ENCODE measurements around the gene ZNF677.
"Not testable (repeated sequence)": the region's sequence is repeated elsewhere in the genome, so short reads cannot be mapped to it uniquely, and the experiment has no call there.

Gene ZNF677

DNA sequence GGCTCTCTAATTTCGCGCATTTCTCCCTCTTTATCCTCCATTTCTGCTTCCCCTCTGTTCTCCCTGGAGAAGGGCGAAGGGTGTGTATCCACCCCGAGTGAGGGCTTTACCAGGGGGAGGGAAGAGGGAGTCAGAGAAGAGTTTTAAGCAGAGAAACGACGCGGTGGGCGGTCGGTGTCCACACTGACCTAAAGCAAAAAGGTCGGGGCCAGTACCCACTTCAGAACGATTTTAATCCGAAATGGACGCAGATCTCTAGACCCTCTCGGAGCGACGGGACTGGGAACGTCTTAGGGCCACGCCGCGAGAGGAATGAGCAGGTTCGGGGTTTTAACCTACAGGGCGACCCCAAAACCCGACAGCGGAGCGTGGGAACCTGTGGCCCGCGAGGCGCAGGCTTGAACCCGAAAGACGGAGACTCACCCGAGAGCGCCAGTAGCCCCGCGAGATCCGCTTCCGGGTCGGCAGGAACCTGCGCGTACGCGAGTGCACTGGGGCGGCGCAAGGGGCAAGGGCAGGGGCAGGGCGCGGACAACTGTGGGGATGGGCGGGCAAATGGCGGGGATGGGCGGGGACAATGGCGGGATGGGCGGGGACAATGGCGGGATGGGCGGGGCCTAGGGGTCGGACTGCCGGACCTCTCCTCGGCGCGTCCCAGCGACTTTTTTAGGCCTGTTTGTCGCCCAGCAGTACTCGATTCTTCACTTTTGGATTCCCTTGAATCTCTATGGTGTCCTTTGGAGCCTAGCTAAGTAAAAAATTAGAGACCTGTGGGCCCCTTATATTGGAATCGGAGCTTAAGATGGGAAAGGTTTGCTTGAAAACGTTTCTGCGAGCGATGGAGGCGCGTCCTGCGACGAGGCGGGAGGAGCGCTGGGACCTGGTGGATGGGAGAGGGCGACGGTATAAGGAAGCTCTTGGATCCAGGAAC, at the start of gene ZNF677:
Gene ZNF677 (minus strand): TSS at position 463 of the 931 bp plus-strand sequence. CDS start 3,323 bp downstream, outside the sequence.
- DNase-seq, result peak; percentile 86

DNA sequence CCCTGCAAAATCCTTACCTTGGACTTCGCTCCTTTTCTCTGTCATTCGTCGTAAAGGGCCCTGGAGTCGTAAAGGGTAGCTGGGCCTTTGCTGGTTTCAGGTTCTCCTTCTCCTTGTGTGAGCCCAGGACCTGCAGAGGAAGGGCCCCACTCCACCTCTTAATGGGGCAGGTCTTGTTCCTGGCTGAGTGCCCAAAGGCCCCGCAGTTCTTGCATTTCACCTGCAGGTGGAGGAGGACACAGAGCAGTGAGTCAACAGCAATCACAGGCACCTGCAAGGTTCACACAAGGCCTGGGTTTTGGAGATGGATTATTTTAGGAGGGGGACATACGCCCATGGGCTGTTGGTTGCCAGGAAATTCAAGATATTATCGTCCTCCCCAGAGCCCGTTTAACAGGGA, 46.7 kb upstream of the ZNF677 start:
- peak; percentile 17 for DNase-seq

DNA sequence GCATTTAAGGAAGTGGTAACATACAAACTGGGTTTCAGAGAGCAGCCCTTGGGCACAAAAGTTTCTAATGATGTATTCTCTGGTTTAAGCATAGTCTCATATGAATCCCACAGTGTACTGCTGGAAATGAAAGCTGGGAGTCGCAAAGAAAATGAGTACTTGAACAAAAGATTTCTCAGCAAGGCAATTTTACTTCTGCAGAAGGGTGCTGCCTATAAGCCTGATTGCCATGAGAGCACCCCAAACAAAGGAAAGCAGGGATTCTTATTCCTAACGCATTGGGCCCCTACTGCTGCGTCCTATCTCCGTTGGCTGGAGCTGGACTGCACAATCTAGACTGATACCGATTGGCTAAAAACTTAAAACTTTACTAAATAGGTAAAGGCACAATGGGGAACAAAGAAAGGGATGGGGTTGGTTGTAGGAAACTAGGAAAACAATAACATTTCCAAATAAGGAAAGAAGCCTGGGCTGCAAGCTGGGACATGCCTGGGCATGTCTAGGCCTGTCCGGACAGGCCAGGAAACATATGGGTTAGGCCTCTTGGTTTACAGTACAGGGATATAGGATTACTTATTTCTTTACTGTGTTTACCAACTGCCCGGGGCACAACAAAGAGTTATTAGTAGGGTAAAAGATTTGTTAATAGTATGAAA, 40.2 kb upstream of the ZNF677 start:
- no peak for DNase-seq

DNA sequence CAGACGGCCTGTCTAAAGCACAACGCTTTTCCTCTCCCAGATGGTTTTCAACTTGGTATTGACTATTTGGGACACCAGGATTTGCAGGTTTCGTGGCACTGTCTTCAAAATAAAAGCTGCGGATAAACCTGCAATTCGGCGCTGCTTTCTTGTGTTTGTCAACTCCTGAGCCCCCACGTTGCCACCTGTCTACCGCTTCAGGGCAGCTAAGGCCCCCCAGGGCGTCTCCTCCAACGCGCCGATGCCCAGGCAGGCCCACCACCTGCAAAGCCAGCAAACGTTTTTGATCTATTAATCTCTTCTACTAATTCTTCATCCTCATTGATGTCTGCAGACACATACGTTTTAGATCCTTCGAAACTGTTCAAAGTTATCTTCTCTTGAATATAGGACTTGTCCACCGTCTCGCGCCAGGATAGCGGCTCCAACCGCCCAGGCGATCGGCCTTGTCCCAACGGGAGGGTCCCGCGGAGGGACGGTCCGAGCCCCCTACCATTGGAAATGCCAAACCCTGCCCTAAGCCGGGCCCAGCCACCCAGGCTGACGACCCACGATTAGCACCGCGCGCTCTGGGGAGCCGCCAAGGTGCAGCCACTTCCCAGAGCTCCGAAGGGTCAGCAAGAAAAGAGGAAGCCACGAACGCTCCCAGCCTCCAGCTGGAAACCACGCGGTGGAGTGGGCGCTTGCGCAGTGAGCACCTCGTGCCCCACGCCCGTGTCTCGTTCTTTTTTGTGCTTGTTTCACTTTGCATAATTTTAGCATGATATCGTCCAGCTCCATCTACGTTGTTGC, 36.3 kb upstream of the ZNF677 start:
- no peak for DNase-seq

DNA sequence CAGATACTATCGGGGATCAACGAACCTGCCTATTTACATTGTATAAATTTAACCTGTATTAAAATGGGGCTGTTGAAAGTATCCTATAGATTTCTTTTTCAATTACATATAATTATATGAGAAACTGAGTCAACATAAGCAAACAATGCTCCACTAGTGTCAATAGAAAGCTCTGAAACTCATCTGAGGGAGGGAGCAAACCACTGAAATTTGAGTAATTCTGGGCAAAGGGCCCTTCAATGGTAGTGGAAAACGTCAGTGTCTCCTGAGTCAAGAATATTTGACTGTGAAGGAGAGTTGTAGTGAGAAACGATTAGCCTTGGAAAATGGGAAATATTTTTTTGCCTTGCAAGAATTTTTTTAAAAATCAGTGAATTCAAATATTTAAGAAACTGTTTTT, 30.4 kb upstream of the ZNF677 start:
- no peak for DNase-seq

DNA sequence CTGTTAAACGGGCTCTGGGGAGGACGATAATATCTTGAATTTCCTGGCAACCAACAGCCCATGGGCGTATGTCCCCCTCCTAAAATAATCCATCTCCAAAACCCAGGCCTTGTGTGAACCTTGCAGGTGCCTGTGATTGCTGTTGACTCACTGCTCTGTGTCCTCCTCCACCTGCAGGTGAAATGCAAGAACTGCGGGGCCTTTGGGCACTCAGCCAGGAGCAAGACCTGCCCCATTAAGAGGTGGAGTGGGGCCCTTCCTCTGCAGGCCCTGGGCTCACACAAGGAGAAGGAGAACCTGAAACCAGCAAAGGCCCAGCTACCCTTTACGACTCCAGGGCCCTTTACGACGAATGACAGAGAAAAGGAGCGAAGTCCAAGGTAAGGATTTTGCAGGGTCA, 27.3 kb upstream of the ZNF677 start:
- not testable (repeated sequence) for DNase-seq

DNA sequence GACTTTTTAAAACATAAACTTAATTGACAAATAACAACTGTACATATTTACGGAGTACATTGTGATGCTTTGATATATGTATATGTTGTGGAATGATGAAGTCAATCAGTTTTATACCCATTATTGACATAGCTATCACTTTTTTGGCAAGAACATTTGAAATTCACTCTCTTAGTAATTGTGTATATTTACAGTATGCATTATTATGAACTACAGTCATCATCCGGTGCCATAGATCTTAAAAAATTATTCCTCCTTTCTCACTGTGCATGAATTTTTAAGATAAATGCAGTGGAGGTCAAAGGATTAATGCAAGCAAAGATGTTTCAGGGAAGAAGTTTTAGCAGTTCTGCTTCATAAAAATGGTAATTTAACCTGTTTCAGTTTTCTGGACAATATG, 20.8 kb upstream of the ZNF677 start:
- DNase-seq, result no peak

DNA sequence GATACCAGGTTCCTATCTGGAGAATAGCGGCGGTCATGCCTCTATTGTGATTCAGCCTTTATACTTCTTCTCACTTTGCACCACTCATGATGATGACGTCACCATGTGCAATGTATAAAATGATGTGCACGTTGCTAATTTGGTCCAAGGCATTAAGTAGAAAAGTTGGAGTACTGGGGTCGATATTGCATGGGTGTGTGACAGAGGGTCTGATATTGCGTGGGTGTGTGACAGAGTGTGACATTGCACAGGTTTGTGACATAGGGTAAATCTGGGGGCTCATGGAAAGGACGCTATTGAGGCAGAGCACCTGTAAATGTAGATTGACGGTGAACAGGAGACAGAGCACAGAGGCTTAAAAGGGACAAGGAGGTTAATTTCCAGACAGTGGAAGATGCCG, 17.4 kb upstream of the ZNF677 start:
- no peak for DNase-seq

DNA sequence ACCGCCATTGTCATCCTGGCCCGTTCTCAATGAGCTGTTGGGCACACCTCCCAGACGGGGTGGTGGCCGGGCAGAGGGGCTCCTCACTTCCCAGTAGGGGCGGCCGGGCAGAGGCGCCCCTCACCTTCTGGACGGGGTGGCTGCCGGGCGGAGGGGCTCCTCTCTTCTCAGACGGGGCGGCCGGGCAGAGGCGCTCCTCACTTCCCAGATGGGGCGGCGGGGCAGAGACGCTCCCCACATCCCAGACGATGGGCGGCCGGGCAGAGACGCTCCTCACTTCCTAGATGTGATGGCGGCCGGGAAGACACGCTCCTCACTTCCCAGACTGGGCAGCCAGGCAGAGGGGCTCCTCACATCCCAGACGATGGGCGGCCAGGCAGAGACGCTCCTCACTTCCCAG, 15.2 kb upstream of the ZNF677 start:
- not testable (repeated sequence) for DNase-seq

DNA sequence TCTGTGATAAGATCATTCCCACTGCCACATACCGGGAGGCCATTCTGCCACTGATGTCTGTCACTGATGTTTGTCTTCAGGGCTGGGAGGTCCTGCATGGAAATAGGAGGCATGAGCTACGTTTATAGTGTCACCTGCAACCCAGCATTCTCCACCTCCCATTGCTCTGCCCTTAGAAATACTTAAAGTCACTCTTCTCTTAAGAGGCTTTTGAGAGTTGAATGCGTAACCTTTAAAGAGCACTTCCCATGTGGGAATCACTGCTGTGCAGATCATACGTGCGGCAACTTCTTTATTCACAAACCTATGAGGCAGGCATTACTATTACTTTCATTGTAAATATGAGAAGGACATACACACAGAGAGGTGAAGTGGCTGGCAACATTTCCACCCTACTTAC, 12.9 kb upstream of the ZNF677 start, which contains the start of gene VN1R4:
Gene VN1R4 (minus strand): TSS at position 101 of the 400 bp plus-strand sequence. CDS start 58 bp downstream, at position 43.
- DNase-seq, result not testable (repeated sequence)

DNA sequence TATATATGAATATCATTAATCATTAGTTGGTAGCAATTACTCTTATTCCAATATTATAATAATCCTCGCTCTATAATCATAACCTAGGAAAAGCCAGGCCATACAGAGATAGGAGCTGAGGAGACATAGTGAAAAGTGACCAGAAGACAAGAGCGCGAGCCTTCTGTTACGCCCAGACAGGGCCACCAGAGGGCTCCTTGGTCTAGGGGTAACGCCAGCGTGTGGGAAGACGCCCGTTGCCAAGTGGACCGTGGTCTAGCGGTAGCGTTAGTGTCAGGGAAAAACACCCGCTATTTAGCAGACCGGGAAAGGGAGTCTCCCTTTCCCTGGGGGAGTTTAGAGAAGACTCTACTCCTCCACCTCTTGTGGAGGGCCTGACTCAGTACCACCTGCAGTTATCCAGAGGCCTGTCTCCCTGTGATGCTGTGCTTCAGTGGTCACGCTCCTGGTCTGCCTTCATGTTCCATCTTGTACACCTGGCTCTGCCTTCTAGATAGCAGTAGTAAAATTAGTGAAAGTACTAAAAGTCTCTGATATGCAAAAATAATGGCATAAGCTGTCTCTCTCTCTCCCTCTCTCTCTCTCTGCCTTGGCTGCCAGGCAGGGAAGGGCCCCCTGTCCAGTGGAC, 3.2 kb upstream of the ZNF677 start, which contains the start of gene VN1R2:
Gene VN1R2 (plus strand): TSS at position 578 of the 628 bp plus-strand sequence. CDS start 84 bp downstream, outside the sequence.
- DNase-seq, result not testable (repeated sequence)

DNA sequence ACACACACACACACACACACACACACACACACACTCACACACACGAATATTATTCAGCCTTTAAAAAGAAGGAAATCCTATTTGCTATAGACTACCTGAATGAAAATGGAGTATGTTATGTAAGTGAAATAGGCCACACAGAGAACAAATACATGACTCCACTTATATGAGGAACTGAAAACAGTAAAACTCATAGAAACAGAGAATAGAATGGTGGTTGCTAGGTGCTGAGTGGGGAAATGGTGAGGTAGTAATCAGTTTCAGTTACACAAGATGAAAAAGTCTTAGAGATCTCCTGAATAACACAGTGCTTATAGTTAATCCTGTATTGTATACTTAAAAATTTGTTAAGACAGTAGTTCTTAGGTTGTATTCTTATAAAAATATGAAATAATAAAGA, 8.2 kb downstream of the ZNF677 start:
- DNase-seq, result no peak

DNA sequence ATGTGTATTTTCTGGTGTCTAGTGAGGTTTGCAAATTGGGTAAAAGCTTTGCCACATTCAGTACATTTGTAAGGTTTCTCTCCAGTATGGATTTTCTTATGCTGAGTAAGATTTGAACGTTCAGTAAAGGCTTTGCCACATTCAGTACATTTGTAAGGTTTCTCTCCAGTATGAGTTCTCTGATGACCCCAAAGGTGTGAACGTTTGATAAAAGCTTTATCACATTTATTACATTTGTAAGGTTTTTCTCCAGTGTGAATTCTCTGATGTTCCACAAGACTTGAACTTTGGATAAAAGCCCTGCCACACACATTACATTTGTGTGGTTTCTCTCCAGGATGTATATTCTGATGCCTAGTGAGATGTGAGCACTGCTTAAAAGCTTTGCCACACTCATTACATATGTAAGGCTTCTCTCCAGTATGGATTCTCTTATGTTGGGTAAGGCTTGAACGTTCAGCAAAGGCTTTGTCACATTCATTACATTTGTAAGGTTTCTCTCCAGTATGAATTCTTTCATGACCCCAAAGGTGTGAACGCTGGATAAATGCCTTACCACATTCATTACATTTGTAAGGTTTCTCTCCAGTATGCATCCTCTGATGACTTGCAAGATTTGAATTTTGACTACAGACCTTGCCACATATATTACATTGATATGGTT, 17.4 kb downstream of the ZNF677 start:
- no peak for DNase-seq

DNA sequence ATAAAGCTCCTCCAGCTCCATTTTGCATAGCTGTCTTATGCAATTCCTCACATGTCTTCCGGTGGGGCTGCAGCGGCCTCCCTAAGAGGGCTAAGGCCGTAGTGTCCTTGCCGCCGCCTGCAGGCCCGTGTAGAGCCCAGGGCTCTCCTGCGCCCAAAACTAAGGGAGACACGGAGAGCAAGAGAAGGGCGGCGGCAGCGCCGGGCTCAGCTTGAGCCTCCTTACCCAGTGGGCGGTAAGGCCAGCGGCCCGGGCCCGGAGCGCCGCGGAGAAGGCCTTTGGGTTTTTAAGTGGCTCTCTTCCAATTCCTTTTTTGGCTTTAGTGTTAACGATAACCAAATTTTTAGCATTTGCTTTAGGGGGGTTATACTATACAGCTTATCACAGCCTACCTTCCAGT, 30.1 kb downstream of the ZNF677 start:
- DNase-seq, result no peak

DNA sequence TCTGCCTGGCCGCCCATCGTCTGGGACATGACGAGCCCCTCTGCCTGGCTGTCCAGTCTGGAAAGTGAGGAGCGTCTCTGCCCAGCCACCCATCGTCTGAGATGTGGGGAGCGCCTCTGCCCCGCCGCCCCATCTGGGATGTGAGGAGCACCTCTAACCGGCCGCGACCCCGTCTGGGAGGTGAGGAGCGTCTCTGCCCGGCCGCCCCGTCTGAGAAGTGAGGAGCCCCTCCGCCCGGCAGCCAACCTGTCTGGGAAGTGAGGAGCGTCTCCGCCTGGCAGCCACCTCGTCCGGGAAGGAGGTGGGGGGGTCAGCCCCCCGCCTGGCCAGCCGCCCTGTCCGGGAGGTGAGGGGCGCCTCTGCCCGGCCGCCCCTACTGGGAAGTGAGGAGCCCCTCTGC, 32.0 kb downstream of the ZNF677 start:
- not testable (repeated sequence) for DNase-seq

DNA sequence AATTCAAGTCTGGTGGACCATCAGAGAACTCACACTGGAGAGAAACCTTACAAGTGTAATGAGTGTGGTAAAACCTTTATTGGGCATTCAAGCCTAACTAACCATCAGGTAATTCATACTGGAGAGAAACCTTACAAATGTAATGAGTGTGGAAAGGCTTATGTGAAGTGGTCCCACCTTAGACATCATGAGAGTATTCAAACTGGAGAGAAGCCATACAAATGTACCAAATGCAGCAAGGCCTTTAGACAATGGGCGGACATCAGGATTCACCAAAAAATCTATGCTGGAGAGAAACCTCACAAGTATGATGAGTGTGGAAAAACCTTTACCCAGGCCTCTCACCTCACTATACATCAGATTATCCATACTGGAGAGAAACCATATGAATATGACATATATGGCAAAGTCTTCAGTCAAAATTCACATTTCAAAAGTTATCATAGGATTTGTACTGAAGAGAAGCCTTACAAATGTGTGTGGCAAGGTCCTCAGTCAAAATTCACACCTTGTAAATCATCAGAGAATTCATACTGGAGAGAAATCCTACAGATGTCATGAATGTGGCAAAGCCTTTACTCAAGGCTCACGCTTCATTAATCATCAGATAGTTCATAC, 41.9 kb downstream of the ZNF677 start:
- no peak for DNase-seq

DNA sequence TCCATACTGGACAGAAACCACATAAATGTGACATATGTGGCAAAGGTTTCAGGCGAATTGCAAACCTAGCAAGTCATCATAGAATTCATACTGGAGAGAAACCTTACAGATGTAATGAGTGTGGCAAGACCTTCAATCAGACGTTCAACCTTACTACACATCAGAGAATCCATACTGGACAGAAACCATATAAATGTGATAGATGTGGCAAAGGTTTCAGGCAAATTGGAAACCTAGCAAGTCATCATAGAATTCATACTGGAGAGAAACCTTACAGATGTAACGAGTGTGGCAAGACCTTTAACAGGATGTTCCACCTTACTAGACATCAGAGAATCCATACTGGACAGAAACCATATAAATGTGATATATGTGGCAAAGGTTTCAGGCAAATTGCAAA, 43.1 kb downstream of the ZNF677 start:
- not testable (repeated sequence) for DNase-seq

DNA sequence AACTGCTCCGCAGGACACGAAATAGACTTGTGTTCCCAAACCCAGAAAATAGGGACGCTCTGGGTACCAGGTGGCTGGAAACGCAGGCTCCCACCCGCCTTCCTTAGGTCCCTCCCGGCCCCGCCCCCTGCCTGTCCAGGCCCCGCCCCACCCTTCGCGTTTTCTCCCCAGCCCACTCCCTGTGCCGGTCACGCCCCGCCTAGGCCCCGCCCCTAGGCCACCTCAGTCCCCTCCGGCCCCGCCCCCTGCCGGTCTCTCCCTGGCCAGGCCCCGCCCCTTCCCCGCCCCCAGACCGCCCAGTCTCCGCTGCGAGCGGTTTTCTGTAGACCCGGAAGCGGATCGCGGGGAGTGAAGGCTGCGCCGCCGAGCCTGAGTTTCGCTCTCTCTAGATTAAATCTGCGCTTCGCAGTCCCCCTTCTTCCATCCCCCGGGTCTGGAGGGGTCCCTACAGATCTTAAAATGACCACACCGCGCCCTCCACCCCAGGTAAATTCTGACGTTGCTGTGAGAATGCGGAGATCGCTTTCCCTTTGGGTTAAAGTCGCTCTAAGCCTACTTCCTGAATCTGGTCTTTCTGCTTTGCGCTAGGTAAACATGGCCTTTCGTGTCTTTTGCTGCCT, 57.8 kb downstream of the ZNF677 start:
- peak; percentile 98 for DNase-seq

DNA sequence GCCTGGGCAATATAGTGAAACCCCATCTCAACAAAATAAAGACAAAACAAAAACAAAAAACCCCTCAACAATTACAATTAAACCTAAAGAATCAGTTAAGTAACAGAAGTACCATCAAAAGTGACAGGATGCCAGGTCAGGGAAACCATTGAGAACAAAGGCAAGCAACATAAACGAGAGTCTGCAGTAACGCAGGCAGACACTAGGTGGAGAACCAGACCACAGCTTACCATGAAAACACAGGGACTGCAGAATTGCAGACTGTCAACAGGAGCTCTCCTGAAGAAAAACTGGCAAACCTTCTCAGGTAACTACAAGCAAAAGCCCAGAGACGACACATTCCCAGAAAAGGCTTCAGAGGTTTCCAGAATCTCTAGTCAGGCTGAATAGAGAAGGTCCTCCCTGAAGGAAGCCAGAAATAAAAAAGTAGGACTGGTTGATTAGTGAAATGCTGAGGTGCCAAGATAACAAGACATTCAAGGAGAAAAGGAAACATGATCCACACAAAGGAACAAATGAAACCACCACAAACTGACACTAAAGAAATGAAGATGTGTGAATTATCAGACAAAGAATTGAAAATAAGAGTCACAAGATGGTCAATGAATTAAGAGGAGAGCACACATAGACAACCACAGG, 59.3 kb downstream of the ZNF677 start:
- DNase-seq, result peak; percentile 85

DNA sequence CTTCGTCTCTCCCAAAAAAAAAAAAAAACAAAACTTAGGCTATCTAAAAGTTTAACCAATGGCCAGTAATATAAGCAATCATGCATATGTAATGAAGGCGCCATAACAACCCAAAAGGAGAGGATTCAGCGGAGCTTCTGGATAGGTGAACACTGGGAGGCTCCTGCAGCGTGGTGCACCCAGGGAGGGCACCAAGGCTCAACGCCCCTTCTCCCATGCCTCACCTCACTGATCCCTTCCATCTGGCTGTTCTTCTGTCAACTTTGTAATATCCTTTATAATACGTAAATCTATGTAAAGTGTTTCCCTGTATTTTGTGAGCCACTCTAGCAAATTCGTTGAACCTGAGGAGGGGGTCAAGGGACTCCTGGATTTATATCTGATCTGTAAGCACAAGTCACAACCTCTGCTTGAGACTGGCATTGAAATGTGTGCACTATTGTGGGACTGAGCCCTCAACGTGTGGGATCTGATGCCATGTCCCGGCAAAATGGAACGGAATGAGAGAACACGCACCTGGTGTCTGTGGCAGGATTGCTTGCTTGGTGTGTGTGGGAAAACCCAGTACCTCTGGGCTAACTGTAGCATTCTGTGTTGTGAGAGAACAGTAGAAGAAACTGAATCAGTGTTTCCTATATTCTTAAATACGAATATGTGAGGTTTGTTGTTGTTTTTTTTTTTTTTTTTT, 61.0 kb downstream of the ZNF677 start:
- peak; percentile 53 for DNase-seq
